Loucy (cell line): ENCODE data around the gene PMEL.

Source experiments
- CTCF ChIP-seq: fragments of 200-600 bp; sonication (generic); conservative IDR thresholded peaks from 2 replicates; pipeline ENCODE4 v1.5.1; 2014; ENCODE audit warnings: mild to moderate bottlenecking, antibody characterized with exemption, low read length
- EZH2phosphoT487 ChIP-seq: fragments of 200-600 bp; IDR thresholded peaks from 2 replicates; pipeline ENCODE4 v1.6.1; 2018; ENCODE audit warnings: antibody characterized with exemption, mild to moderate bottlenecking, moderate library complexity, borderline replicate concordance

- no peak for TF ChIP-seq CTCF
- TF ChIP-seq EZH2phosphoT487, result no peak
Observed at GRCh38 chr12:55970775-55971174, 4.9 kb upstream of the PMEL start.
